Measurements from ENCODE around the gene FAM20C. TPM values are rescaled to one million over a fixed set of nuclear protein-coding genes. Genes with fewer than 3 reads are reported as not detected.

Gene FAM20C
- total RNA-seq, 4 donors from 2014 or later = 3.8 to 28.8 (median 16.4) TPM

DNA sequence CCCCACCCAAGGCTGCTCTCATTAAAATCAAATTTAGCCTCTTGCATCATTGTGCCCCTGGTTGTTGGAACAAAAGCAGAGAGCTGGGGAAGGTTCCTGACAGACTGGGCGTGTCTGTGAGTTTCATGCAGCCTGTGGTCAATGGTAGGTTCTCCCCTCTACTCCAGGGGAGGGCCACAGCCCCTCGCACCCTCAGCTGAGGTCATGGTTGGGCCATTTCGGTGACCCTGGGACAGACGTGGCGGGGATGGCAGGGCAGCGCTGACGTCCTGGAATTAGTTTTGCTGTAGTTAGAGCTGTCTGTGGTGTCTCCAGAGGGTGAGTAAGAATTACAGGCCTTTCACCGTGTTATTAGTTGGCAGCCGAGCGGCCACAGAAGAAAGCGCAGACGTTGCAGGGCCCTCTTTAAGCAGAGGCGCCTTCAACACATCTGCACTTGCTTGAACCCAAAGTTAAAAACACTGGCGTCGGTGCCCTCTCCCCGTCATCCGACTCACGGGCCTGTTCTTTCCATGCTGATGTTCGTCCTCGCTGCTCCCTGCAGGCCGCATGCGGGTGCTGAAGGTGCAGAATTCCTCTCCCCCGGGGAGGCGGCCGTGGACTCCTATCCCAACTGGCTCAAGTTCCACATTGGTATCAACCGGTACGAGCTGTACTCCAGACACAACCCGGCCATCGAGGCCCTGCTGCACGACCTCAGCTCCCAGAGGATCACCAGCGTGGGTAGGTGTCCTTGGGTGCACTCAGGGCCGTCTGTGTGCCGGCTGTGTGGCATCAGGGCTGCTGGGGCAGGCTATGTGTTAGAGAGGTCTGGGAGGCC is 2.8 kb downstream of the FAM20C start:
- no peak for DNase-seq
- Histone ChIP-seq H3K4me3 (peak overlapping the region in 1 of 2 donors; percentile 81), H3K27ac (no peak overlapping the region), H3K4me1 (peaks cover 0 to 17% of the 10 kb centered on the region in 2 donors), H3K9me3 (no peaks in the 10 kb centered on the region), H3K27me3 (no peaks in the 10 kb centered on the region), H3K36me3 (no peaks in the 10 kb centered on the region)
- TF ChIP-seq, protein P1, sequence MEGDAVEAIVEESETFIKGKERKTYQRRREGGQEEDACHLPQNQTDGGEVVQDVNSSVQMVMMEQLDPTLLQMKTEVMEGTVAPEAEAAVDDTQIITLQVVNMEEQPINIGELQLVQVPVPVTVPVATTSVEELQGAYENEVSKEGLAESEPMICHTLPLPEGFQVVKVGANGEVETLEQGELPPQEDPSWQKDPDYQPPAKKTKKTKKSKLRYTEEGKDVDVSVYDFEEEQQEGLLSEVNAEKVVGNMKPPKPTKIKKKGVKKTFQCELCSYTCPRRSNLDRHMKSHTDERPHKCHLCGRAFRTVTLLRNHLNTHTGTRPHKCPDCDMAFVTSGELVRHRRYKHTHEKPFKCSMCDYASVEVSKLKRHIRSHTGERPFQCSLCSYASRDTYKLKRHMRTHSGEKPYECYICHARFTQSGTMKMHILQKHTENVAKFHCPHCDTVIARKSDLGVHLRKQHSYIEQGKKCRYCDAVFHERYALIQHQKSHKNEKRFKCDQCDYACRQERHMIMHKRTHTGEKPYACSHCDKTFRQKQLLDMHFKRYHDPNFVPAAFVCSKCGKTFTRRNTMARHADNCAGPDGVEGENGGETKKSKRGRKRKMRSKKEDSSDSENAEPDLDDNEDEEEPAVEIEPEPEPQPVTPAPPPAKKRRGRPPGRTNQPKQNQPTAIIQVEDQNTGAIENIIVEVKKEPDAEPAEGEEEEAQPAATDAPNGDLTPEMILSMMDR (IDR thresholded peaks at IDR 0.05) = no peak
- TF ChIP-seq POLR2A (IDR thresholded peaks at IDR 0.05) = no peak
- intact Hi-C loops (cut with DNase I; ENCODE audit: low total_unique reads) = no loop called here

- intact Hi-C loops (cut with DNase I; ENCODE audit: low total_unique reads) = no loop called here
- H3K9me3 ChIP-seq = no peaks in the 10 kb centered on the region
- H3K36me3 ChIP-seq = no peaks in the 10 kb centered on the region
- no peak for DNase-seq
- H3K4me3 ChIP-seq = no peak overlapping the region
- no peaks in the 10 kb centered on the region for H3K27me3 ChIP-seq
- peaks cover 0 to 17% of the 10 kb centered on the region in 2 donors for H3K4me1 ChIP-seq
- TF ChIP-seq, protein P1 (IDR thresholded peaks at IDR 0.05) = no peak
- no peak for TF ChIP-seq POLR2A (IDR thresholded peaks at IDR 0.05)
- no peak overlapping the region for H3K27ac ChIP-seq
Observed at GRCh38 chr7:195830-196128, 3.4 kb downstream of the FAM20C start.

DNA sequence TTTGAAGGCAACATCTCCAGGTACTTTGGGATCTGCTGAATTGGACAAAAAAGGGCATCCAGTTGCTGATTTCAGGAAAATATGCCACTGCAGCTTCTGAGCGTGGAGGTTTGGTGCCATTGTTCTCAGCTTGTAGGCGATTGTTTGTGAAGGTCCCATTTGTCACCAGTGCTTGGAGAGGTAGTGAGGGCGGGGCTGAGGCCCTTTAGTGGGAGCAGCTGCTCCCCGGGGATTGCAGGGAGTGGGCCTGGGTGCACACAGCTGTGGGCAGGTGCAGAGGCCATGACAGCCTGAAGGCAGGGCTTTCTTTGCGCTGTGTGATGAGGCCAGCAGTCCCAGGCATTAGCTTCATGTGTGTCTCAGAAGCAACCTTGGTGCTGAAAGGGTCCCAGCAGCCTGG is 3.9 kb downstream of the FAM20C start:
- Histone ChIP-seq H3K36me3 (no peaks in the 10 kb centered on the region), H3K9me3 (no peaks in the 10 kb centered on the region), H3K27me3 (no peaks in the 10 kb centered on the region), H3K27ac (no peak overlapping the region), H3K4me3 (no peak overlapping the region), H3K4me1 (peaks cover 0 to 14% of the 10 kb centered on the region in 2 donors)
- TF ChIP-seq, protein P1 (IDR thresholded peaks at IDR 0.05) = no peak
- no peak for TF ChIP-seq POLR2A (IDR thresholded peaks at IDR 0.05)
- no peak for DNase-seq
- intact Hi-C loops (cut with DNase I; ENCODE audit: low total_unique reads) = no loop called here

DNA sequence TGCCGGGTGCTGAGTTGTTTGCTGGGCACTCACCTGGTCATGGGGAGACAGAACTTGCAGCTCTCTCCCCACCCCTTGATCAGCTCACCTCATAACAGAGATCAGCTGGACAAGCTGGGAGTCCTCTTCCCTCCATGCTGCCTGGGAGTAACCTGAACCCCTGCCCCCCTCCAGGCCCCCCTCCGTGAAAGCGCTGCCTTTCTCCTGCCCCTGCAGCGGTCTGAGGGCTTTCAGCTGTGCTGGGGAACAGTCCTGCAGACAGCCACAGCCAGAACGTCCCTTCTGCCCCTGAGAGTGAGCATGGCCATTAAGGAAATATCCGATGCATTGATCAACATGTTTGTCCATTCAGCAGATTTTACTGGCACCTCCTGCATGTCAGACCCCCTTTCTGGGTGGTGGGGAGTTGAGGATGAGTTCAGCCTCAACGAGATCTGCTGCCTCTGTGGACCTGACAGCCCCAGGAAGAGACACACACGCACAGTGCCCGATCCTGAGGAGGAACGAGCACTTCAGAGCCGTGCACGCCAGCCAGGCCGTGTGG is 4.5 kb downstream of the FAM20C start:
- Histone ChIP-seq H3K4me1 (peaks cover 0 to 12% of the 10 kb centered on the region in 2 donors), H3K27me3 (no peaks in the 10 kb centered on the region), H3K9me3 (no peaks in the 10 kb centered on the region), H3K36me3 (no peaks in the 10 kb centered on the region), H3K27ac (no peak overlapping the region), H3K4me3 (no peak overlapping the region)
- no peak for DNase-seq
- no peak for TF ChIP-seq POLR2A (IDR thresholded peaks at IDR 0.05)
- TF ChIP-seq, protein P1 (IDR thresholded peaks at IDR 0.05) = no peak
- intact Hi-C loops (cut with DNase I; ENCODE audit: low total_unique reads) = no loop called here
